OCI-LY1 (cell line): ENCODE data around the gene MERTK.

Experiments used
- CTCF ChIP-seq: fragments of 200-600 bp; sonication (generic), shearing (Covaris generic); IDR thresholded peaks from 2 replicates; pipeline ENCODE4 v1.5.1; 2017; ENCODE audit warnings: mild to moderate bottlenecking, antibody characterized with exemption, low read length, moderate library complexity, mixed read lengths
- EZH2 ChIP-seq: fragments of 200-600 bp; sonication (generic), shearing (Covaris generic); IDR thresholded peaks from 2 replicates; pipeline ENCODE4 v1.8.0; 2017; ENCODE audit warnings: borderline replicate concordance, mixed run types, mild to moderate bottlenecking, antibody characterized with exemption, low read length, moderate library complexity, mixed read lengths

- TF ChIP-seq CTCF: no peak
- TF ChIP-seq EZH2: no peak
Measured at GRCh38 chr2:112054847-112055729, 156.7 kb downstream of the MERTK start, which contains the start of gene TMEM87B.
